Stimulated activated CD4-positive, alpha-beta T cell treated with anti-CD3 and anti-CD28 coated beads, Interleukin-4, amount 100 ng/mL, for 24 hours (primary cell): ENCODE measurements around the gene DUXB.

Experiments
- DNase-seq: peaks from one replicate; pipeline ENCODE4 v3.0.0-alpha.2; 2020

Gene DUXB

GRCh38 chr16:75701361-75701760, at the start of gene DUXB:
Gene DUXB, minus strand, starts transcription at chr16:75701461. Its CDS starts 43 bp downstream, at chr16:75701418.
- no peak for DNase-seq

- DNase-seq = no peak
Measured at GRCh38 chr16:75750528-75750927, 49.3 kb upstream of the DUXB start.

- DNase-seq = no peak
Measured at GRCh38 chr16:75746359-75746758, 45.1 kb upstream of the DUXB start.

- DNase-seq = no peak
Measured at GRCh38 chr16:75745823-75746222, 44.6 kb upstream of the DUXB start.

GRCh38 chr16:75745242-75745641, 44.0 kb upstream of the DUXB start:
- DNase-seq = no peak

- no peak for DNase-seq
Measured at GRCh38 chr16:75742424-75743047, 41.3 kb upstream of the DUXB start.

GRCh38 chr16:75733305-75734211, 32.3 kb upstream of the DUXB start:
- no peak for DNase-seq

GRCh38 chr16:75732871-75733270, 31.6 kb upstream of the DUXB start:
- no peak for DNase-seq

GRCh38 chr16:75727221-75727620, 26.0 kb upstream of the DUXB start:
- DNase-seq = no peak

- no peak for DNase-seq
Measured at GRCh38 chr16:75726390-75726789, 25.1 kb upstream of the DUXB start, which contains the start of gene CPHXL. Gene CPHXL, minus strand, starts transcription at chr16:75726490. Its CDS starts 48 bp downstream, at chr16:75726442.

GRCh38 chr16:75718452-75718851, 17.2 kb upstream of the DUXB start:
- DNase-seq = no peak

- no peak for DNase-seq
Measured at GRCh38 chr16:75714661-75715060, 13.4 kb upstream of the DUXB start.

- no peak for DNase-seq
Measured at GRCh38 chr16:75710344-75710743, 9.1 kb upstream of the DUXB start.

- no peak for DNase-seq
Measured at GRCh38 chr16:75703306-75703705, 2.0 kb upstream of the DUXB start.

GRCh38 chr16:75702242-75702641, 981 bp upstream of the DUXB start:
- DNase-seq = no peak

- no peak for DNase-seq
Measured at GRCh38 chr16:75697571-75697970, 3.7 kb downstream of the DUXB start.

- DNase-seq = no peak
Measured at GRCh38 chr16:75695708-75696107, 5.6 kb downstream of the DUXB start.

- no peak for DNase-seq
Measured at GRCh38 chr16:75687361-75687760, 13.9 kb downstream of the DUXB start.

GRCh38 chr16:75682308-75682707, 19.0 kb downstream of the DUXB start:
- DNase-seq = no peak

GRCh38 chr16:75679366-75679765, 21.9 kb downstream of the DUXB start:
- DNase-seq = no peak

- DNase-seq = no peak
Measured at GRCh38 chr16:75676909-75677308, 24.4 kb downstream of the DUXB start, which contains the start of gene CPHXL2. Gene CPHXL2, minus strand, starts transcription at chr16:75677009. Its CDS starts 10 bp downstream, at chr16:75676999.

GRCh38 chr16:75667503-75667902, 33.8 kb downstream of the DUXB start:
- DNase-seq = no peak

GRCh38 chr16:75660726-75661302, 40.4 kb downstream of the DUXB start:
- no peak for DNase-seq

- DNase-seq = no peak
Measured at GRCh38 chr16:75660321-75660720, 40.9 kb downstream of the DUXB start.
